DND-41 (cell line): ENCODE results near the gene SSR2.

Experiments
- ATAC-seq: fragments of 200-7000 bp; cut with Tn5 transposase; 3 replicates; pipeline ENCODE4 v1.9.1; 2021; ENCODE audit warnings: low read depth; ENCODE audit not compliant: insufficient read depth
- DNase-seq: peaks from one replicate; pipeline ENCODE4 v3.0.0-alpha.2; 2020
- H2AFZ ChIP-seq: 2 replicates; pipeline ENCODE4 v1.6.0; 2012; ENCODE audit warnings: low read depth, low read length
- H3K27ac ChIP-seq: 2 replicates; pipeline ENCODE4 v1.5.1; 2012; ENCODE audit warnings: low read length, inconsistent platforms
- H3K27me3 ChIP-seq: fragments of 200-600 bp; sonication (generic); 2 replicates; pipeline ENCODE4 v1.6.0; 2012; ENCODE audit warnings: low read length, mild to moderate bottlenecking, inconsistent platforms; ENCODE audit not compliant: insufficient read depth, poor library complexity
- H3K36me3 ChIP-seq: 2 replicates; pipeline ENCODE4 v1.5.1; 2012; ENCODE audit warnings: low read length, inconsistent platforms; ENCODE audit not compliant: insufficient read depth
- H3K4me1 ChIP-seq: 2 replicates; pipeline ENCODE4 v1.5.1; 2012; ENCODE audit warnings: mild to moderate bottlenecking, low read length; ENCODE audit not compliant: insufficient read depth
- H3K4me2 ChIP-seq: 2 replicates; pipeline ENCODE4 v1.6.0; 2012; ENCODE audit warnings: mild to moderate bottlenecking, moderate library complexity, low read length, inconsistent platforms; ENCODE audit not compliant: insufficient read depth
- H3K4me3 ChIP-seq, 2 experiments: fragments of 200-600 bp in 1 of 2; shearing (Covaris generic) in 1 of 2; 2 replicates each; pipeline ENCODE4 v1.5.1; 2012 to 2016; ENCODE audit warnings: inconsistent platforms in 2 of 2, low read length in 2 of 2, mild to moderate bottlenecking in 2 of 2, low read depth in 1 of 2, moderate library complexity in 1 of 2
- H3K79me2 ChIP-seq: 2 replicates; pipeline ENCODE4 v1.6.0; 2012; ENCODE audit warnings: low read length, inconsistent platforms; ENCODE audit not compliant: insufficient read depth
- H3K9ac ChIP-seq: 2 replicates; pipeline ENCODE4 v1.6.0; 2012; ENCODE audit warnings: low read depth, mild to moderate bottlenecking, inconsistent platforms, low read length, moderate library complexity
- H3K9me3 ChIP-seq: 2 replicates; pipeline ENCODE4 v1.5.1; 2012; ENCODE audit warnings: low read length, moderate library complexity, mild to moderate bottlenecking, inconsistent platforms; ENCODE audit not compliant: insufficient read depth, severe bottlenecking
- H4K20me1 ChIP-seq: 2 replicates; pipeline ENCODE4 v1.6.0; 2012; ENCODE audit warnings: low read length; ENCODE audit not compliant: insufficient read depth
- EZH2 ChIP-seq: IDR thresholded peaks from 3 replicates; pipeline ENCODE4 v1.6.1; 2012; ENCODE audit warnings: borderline replicate concordance, low read depth, mild to moderate bottlenecking, moderate library complexity, low read length, inconsistent platforms; ENCODE audit not compliant: severe bottlenecking
- TF ChIP-seq, protein P1 (sequence below): IDR thresholded peaks from 2 replicates; pipeline ENCODE4 v1.5.1; 2012; ENCODE audit warnings: borderline replicate concordance, low read length, moderate library complexity, mild to moderate bottlenecking; ENCODE audit not compliant: poor library complexity, severe bottlenecking; ENCODE audit errors: extremely low read depth

The SSR2 gene

DNA sequence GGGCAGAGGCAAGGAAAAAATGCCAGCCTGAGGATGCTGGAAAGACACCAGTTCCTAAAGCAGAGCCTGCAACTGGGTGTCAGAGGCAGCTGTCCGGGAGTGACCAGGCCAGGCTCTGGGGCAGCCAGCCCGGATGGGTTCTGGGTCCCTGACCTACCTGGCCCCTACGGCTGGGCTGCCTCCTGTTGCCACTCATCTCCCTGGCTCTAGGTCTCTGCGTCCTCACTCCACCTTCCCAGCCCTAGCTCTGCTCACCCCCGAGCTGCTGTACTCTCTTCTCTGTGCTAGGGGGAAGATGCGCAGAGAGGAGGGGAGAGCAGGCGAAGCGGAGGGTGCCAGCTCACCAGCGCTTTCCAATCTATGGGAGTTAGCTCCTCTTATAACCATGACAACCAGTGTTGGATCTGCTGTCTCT, 51.4 kb downstream of the SSR2 start:
- Histone ChIP-seq H3K4me1 (peaks cover 19% of the 10 kb centered on the region), H3K4me3 (no peak overlapping the region), H4K20me1 (peaks cover 83% of the 10 kb centered on the region), H3K9me3 (no peaks in the 10 kb centered on the region), H3K4me2 (no peak overlapping the region), H3K79me2 (peaks cover 87% of the 10 kb centered on the region), H3K9ac (no peak overlapping the region), H3K27ac (no peak overlapping the region), H3K27me3 (no peaks in the 10 kb centered on the region), H3K36me3 (peaks cover 88% of the 10 kb centered on the region), H2AFZ (no peak overlapping the region)
- TF ChIP-seq, protein P1, sequence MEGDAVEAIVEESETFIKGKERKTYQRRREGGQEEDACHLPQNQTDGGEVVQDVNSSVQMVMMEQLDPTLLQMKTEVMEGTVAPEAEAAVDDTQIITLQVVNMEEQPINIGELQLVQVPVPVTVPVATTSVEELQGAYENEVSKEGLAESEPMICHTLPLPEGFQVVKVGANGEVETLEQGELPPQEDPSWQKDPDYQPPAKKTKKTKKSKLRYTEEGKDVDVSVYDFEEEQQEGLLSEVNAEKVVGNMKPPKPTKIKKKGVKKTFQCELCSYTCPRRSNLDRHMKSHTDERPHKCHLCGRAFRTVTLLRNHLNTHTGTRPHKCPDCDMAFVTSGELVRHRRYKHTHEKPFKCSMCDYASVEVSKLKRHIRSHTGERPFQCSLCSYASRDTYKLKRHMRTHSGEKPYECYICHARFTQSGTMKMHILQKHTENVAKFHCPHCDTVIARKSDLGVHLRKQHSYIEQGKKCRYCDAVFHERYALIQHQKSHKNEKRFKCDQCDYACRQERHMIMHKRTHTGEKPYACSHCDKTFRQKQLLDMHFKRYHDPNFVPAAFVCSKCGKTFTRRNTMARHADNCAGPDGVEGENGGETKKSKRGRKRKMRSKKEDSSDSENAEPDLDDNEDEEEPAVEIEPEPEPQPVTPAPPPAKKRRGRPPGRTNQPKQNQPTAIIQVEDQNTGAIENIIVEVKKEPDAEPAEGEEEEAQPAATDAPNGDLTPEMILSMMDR = no peak
- TF ChIP-seq EZH2 = no peak
- ATAC-seq (no peak; the same call in 2 of the 3 replicates), DNase-seq (no peak)

DNA sequence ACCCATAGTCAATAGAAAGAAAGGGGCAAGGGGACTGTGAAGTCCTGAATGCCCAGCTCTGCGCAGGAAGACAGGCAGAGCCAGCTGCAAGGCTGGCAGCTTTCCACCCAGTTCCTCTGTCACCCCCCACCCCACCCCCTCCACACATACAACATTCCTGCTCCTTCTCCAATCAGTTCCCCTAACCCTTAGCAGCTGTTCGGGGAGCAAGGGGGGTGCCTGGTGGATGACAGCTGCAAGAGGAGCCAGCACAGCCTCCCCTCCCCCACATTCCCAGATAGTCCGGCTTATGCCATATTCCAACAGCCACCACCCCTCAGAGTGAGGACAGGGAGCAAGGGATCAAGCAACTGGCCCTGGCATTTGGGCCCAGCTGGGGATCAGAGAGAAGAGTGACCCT, 52.1 kb downstream of the SSR2 start:
- Histone ChIP-seq H4K20me1 (peaks cover 79% of the 10 kb centered on the region), H3K4me1 (peaks cover 15% of the 10 kb centered on the region), H3K27ac (no peak overlapping the region), H3K4me2 (no peak overlapping the region), H3K4me3 (no peak overlapping the region), H3K36me3 (peaks cover 89% of the 10 kb centered on the region), H3K79me2 (peaks cover 79% of the 10 kb centered on the region), H3K9ac (no peak overlapping the region), H3K9me3 (no peaks in the 10 kb centered on the region), H2AFZ (no peak overlapping the region), H3K27me3 (no peaks in the 10 kb centered on the region)
- TF ChIP-seq EZH2 = no peak
- TF ChIP-seq, protein P1 = no peak
- ATAC-seq = no peak
- no peak for DNase-seq

DNA sequence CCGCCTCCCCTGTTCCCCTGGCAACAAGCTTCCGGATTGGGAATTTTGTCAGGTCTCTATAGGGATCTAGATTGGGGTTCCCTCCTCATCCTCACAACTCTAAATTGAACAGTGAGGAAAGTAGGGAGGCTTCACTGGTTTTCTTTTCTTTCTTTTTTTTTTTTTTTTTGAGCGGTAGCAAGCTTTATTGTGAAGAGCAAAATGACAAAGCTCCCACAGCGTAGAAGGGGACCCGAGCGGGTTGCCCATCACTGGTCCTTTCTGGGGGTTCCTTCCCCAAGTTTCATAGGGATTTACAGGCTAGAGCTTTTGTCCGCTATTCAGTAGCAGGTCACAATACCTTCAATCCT, 52.7 kb downstream of the SSR2 start:
- Histone ChIP-seq H3K4me2 (no peak overlapping the region), H3K79me2 (peaks cover 75% of the 10 kb centered on the region), H3K27me3 (no peaks in the 10 kb centered on the region), H3K4me1 (peaks cover 12% of the 10 kb centered on the region), H3K27ac (no peak overlapping the region), H4K20me1 (peaks cover 75% of the 10 kb centered on the region), H3K9me3 (no peaks in the 10 kb centered on the region), H3K9ac (no peak overlapping the region), H2AFZ (no peak overlapping the region), H3K36me3 (peaks cover 89% of the 10 kb centered on the region), H3K4me3 (no peak overlapping the region)
- ATAC-seq (no peak), DNase-seq (no peak)
- TF ChIP-seq, protein P1 = no peak
- TF ChIP-seq EZH2 = no peak
